NCI-H2081 (cell line): ENCODE data around the gene ZCCHC24.

Experiments used
- DNase-seq, 2 experiments: peaks; one replicate each; lab custom pipeline; 2025; lab: John Stamatoyannopoulos, UW

ZCCHC24 gene

GRCh38 chr10:79411546-79412495 is 33.6 kb downstream of the ZCCHC24 start:
- no peak for DNase-seq

GRCh38 chr10:79410315-79411094 is 34.9 kb downstream of the ZCCHC24 start:
- DNase-seq, result no peak

- DNase-seq, result no peak
Measured at GRCh38 chr10:79409726-79410085, 35.7 kb downstream of the ZCCHC24 start.

GRCh38 chr10:79409038-79409725 is 36.2 kb downstream of the ZCCHC24 start:
- no peak for DNase-seq

GRCh38 chr10:79407811-79408795 is 37.3 kb downstream of the ZCCHC24 start:
- DNase-seq, result peak in 1 of 2 experiments; percentile 30

GRCh38 chr10:79407423-79407796 is 38.0 kb downstream of the ZCCHC24 start:
- no peak for DNase-seq

GRCh38 chr10:79406683-79407422 is 38.6 kb downstream of the ZCCHC24 start:
- DNase-seq, result no peak

GRCh38 chr10:79405995-79406515 is 39.4 kb downstream of the ZCCHC24 start:
- no peak for DNase-seq

- no peak for DNase-seq
Measured at GRCh38 chr10:79405221-79405994, 40.0 kb downstream of the ZCCHC24 start.

- DNase-seq, result no peak
Measured at GRCh38 chr10:79404690-79405131, 40.7 kb downstream of the ZCCHC24 start.

- no peak for DNase-seq
Measured at GRCh38 chr10:79404231-79404609, 41.2 kb downstream of the ZCCHC24 start.

- DNase-seq, result no peak
Measured at GRCh38 chr10:79403441-79404230, 41.8 kb downstream of the ZCCHC24 start.

GRCh38 chr10:79402951-79403350 is 42.5 kb downstream of the ZCCHC24 start:
- no peak for DNase-seq

GRCh38 chr10:79402625-79402946 is 42.8 kb downstream of the ZCCHC24 start:
- DNase-seq, result no peak

GRCh38 chr10:79401015-79401921 is 44.2 kb downstream of the ZCCHC24 start:
- DNase-seq, result no peak

- DNase-seq, result no peak
Measured at GRCh38 chr10:79400146-79401004, 45.0 kb downstream of the ZCCHC24 start.
